GM18508 (cell line): Measurements from ENCODE around the gene RAE1.
"Not testable (repeated sequence)": the region's sequence is repeated elsewhere in the genome, so short reads cannot be mapped to it uniquely, and the experiment has no call there.

Experiments used
- ATAC-seq: cut with Tn5 transposase; IDR thresholded peaks from one replicate; pipeline ENCODE4 v1.9.1; 2021; ENCODE audit warnings: moderate number of reproducible peaks; ENCODE audit not compliant: insufficient read depth, unreplicated experiment

The RAE1 gene

DNA sequence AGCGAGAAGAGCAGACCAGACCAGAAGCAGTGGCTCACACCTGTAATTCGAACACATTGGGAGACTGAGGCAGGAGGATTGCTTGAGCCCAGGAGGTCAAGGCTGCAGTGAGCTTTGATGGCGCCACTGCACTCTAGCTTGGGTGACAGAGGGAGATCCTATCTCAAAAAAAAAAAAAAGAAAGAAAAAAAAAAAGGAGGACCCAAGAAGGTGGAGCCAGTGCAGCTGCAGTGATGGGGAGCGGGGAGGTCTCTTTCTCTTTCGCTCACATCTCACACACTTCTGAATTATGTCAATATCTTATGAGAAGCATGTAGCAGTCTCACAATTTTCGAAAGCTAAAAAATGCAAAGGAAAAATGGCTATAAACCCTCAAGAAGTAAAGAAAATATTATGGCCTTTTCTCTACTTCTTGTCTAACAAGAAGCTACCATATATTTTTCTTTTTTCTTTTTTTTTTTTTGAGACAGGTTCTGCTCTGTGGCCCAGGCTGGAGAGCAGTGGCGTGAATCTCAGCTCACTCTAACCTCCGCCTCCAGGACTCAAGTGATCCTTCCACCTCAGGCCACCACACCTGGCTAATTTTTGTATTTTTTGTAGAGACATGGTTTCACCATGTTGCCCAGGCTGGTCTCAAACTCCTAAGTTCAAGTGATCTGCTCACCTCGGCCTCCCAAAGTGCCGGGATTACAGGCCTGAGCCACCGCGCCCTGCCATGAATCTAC, 25.3 kb upstream of the RAE1 start:
- ATAC-seq, result no peak

DNA sequence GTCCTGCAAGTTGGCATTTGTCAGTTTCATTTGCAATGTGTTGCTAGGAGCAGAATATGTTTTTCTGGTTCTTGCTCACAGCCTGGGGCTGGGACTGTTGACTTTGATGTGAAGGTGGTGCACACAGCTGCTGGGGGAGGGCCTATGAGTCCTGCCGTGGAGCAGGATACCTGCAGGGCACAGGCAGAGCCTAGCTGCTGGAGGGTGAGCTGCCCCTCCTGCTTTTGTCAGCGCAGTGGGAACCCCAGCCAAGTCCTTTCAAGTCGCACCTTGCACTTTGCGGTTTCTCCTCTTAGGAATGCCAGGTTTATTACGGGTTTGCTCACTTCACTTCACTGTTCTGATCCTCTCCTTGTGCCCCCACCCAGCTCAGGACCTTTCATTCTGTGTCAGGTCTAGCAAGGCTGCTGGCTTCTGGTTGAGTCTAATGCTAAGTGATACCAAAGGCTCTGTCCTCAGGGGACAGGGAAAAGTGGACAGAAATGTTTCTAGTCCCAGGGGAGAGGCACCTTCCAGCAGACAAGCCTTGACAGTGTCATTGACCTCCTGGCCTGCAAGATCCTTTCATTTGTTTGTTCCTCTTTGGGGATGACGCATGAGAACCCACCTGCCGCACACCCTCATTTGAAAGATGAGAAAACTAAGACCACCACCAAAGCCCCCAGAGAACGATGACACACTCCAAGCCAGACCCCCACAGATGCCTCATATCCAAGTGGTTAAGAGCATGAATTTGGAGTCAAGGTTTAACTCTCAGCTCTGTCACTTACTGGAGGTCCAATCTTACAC, 24.2 kb upstream of the RAE1 start:
- no peak for ATAC-seq

DNA sequence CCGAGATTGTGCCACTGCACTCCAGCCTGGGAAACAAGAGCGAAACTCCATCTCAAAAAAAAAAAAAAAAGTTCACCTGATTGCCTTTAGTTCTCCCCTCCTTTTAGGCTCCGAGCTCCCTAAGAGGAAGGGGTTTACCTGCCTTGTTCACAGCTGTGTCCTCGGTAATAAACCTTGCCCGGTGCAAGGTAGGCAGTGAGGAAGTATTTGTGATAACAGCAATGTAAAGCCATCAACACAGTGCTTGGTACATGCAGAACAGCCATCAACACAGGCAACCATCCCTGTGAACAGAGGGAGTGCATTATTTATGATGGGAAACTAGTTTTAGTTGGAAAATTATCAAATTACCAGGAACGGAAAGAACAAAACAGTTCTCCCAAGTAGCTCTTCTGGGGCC, 23.2 kb upstream of the RAE1 start:
- ATAC-seq, result no peak

DNA sequence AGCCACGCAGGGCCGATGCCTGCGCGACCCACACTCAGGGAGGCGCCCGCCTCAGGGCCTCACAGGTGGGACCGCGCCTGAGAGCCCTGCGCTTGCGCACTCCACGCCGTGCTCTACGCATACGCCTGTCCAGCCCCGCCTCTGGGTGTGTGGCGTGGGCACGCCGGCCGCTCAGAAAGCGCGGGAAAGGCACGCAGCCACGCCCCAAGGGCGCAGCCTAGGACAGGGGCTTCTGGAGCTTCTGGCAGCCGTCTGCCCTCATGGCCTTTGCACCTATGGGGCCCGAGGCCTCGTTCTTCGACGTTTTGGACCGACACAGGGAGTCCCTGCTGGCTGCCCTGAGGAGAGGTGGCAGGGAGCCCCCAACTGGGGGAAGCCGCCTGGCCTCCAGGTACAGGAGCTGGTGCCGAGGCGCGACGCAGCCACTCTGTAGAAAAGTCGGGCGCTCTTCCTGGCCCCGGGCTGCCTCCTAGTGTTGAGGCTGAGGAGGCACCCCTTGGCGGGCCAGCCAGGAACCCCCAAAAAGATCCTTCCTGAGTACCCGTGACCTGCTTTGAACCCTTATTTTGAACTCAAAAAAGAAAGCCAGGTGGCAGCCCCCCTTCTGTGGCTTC, 21.3 kb upstream of the RAE1 start, which contains the start of gene SPO11:
SPO11 (plus strand) TSS at position 196 of the 614 bp plus-strand sequence; CDS start at position 261, 65 bp downstream.
- no peak for ATAC-seq

DNA sequence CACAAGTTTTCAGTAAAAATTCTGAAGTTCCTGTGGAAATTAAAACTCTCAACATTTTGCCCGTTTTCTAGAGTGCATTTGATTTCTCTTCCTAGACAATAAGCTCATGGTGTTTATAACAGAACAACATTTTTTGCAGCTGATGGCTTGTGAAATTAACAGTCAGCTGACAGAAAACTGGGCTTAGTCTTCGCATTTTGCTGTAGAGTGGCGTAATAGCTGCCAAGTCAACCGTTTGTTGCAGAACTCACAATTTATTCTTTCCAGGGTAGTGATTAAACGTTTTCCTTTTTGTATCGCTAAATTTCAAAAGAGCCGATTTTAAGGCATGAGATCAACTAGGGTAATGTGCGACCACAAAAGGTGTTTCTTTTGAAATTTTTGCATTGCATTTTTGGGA, 20.1 kb upstream of the RAE1 start:
- ATAC-seq, result no peak

- no peak for ATAC-seq
Observed at GRCh38 chr20:57332105-57333089, 18.7 kb upstream of the RAE1 start.

GRCh38 chr20:57335392-57335791, 15.7 kb upstream of the RAE1 start:
- no peak for ATAC-seq

GRCh38 chr20:57341663-57342062, 9.4 kb upstream of the RAE1 start:
- ATAC-seq, result no peak

DNA sequence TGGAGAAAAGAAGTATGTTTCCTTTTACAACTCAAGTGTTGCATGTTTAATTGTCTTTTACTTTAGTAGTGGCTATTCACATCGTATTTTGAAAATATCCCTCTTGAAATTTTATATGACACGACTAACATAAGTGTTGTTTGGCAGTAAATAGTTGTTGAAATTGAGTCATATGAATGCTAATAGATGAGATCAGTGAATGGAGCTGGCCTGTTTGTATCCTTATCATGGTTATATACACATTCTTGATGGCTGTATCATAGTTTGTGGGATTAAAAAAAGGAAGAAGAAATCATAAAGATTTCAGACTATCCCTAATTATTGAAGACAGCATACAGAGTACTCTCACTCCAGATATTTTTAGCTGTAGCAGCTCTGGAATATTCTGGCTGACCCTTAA, 8.2 kb upstream of the RAE1 start:
- ATAC-seq, result no peak

DNA sequence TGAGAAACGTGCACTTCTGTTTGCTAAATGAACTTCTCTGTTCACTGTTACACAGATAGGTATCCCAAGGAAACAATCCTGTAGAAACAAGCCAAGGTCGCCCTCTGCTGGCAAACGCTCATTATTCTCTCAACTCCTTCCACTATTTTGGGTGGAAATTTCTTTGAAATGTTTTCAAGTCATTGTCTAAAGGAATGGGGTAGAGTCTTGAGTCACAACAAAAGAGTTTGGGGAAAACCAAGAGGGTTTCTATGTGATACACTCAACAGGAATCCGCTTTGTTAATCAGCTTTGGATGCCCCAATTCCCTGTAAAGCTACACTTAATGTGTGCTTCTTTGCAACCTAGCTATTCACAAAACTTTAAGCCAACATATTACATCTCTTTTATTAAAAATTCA, 4.6 kb upstream of the RAE1 start:
- ATAC-seq, result no peak

DNA sequence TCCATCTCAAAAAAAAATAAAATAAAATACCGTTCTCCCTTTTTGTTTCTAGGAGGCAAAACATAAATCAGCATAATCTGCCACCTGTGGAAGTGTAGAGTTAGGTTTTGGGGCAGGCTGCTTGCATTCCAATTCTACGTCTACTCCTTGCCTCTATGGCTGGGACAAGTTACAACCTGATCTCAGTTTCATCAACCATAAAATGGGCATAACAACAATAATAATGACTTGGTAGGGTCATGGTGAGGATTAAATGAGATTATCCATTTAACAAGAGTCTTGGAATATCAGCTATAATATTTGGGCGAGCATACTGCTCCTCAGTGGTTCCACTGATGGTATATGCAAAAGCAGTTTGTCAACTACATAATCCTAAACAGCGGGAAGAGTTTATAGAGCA, 3.7 kb upstream of the RAE1 start:
- no peak for ATAC-seq

GRCh38 chr20:57348200-57348921, 2.7 kb upstream of the RAE1 start:
- ATAC-seq, result not testable (repeated sequence)

DNA sequence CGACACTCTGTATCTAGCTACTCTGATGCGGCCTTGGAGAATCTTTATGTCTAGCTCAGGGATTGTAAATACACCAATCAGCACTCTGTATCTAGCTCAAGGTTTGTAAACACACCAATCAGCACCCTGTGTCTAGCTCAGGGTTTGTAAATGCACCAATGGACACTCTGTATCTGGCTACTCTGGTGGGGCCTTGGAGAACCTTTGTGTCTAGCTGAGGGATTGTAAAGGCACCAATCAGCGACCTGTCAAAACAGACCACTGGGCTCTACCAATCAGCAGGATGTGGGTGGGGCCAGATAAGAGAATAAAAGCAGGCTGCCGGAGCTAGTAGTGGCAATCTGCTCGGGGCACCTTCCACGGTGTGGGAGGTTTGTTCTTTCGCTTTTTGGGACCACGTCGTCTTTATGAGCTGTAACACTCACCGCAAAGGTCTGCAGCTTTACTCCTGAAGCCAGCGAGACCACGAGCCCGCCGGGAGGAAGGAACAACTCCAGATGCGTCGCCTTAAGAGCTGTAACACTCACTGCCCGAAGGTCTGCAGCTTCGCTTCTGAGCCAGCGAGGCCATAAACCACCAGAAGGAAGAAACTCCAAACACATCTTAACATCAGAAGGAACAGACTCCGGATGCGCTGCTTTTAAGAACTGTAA, 2.0 kb upstream of the RAE1 start:
- not testable (repeated sequence) for ATAC-seq

DNA sequence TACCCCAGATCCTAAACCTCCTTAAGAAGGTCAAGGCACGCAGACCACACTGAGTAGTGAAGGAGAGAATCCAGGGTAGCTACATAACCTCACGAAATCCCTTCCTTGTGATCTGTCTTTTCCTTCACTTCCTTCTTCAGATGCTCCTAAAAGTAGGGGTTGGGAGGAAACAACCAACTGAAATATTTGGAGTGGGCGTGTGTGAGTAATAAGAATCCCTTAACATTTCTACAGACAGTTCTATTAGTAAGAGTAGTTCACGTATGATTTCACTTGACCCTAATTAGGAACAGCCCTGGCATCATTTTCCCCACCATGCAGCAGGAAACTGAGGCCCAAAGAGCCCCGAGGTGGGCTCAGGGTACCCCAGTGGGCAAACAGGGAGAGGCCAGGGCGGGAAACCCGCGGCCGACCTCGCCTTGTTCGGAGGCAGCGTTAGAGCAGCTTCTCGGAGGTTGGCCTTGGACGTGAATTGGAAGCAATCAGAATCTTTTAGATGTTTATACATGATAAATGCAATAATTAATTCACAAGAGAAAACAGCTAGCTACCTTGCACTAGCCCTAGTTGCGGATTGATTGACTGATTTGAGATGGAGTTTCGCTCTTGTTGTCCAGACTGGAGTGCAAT, 859 bp upstream of the RAE1 start:
- no peak for ATAC-seq

DNA sequence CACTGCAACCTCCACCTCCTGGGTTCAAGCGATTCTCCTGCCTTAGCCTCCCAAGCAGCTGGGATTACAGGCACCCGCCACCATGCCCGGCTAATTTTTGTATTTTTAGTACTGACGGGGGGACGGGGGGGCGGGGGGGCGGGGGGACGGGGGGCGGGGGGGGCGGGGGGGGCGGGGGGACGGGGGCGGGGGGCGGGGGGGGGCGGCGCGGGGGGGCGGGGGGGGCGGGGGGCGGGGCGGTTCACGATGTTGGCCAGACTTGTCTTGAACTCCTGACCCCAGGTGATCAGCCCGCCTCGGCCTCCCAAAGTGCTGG, 371 bp upstream of the RAE1 start:
- ATAC-seq, result not testable (repeated sequence)

DNA sequence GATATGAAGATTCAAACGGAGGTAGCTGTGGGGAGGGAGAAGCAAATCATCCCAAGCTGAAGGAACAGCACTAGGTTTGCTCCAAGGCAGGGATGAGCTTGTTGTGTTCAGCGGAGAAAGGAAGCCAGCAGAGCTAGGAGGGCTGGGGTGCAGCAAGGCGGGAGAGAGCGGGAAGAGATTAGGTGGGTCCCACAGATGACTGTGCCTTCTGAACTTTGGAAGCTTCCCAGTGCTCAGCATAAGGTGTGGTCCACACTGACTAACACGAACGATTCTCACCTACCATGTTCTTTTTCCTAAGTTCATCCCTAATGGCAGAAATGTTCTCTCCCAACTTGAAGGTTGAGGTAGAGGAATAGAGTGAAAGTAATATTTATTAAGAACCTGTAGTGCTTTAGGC, 1.2 kb downstream of the RAE1 start:
- ATAC-seq, result no peak

GRCh38 chr20:57353351-57353750, 2.3 kb downstream of the RAE1 start:
- no peak for ATAC-seq

GRCh38 chr20:57361517-57361916, 10.5 kb downstream of the RAE1 start:
- no peak for ATAC-seq

- no peak for ATAC-seq
Observed at GRCh38 chr20:57364451-57364850, 13.4 kb downstream of the RAE1 start.
